CD4-positive, alpha-beta T cell (primary cell): Measurements from ENCODE around the gene DNPH1. TPM values are rescaled to one million over a fixed set of nuclear protein-coding genes. Genes with fewer than 3 reads are reported as not detected.

ENCODE experiments used
- ATAC-seq: fragments of 200-7000 bp; cut with Tn5 transposase; one replicate; pipeline ENCODE4 v1.10.0; 2022; ENCODE audit warnings: mild to moderate bottlenecking; ENCODE audit not compliant: poor library complexity
- CTCF ChIA-PET: fragments of 350-600 bp; sonication (Branson Sonifier 250); formaldehyde crosslinking; loops from one replicate; lab custom pipeline; 2021; ENCODE audit warnings: antibody characterized with exemption, inconsistent platforms; lab: Charles Lee
- POLR2A ChIA-PET: fragments of 350-600 bp; sonication (Branson Sonifier 250); formaldehyde crosslinking; loops from one replicate; lab custom pipeline; 2021; ENCODE audit warnings: antibody characterized with exemption, inconsistent platforms; lab: Charles Lee
- DNase-seq, 14 experiments: peaks; one replicate each; pipeline ENCODE4 v3.0.0-alpha.2; 2013 to 2020; ENCODE audit warnings: mixed read lengths in 2 of 14
- H3K27ac ChIP-seq, 2 donors: one replicate each; pipeline versions ENCODE4 v1.5.1 to v1.7.0; 2013; ENCODE audit warnings: low read length in 2 of 2, low read depth in 1 of 2, mild to moderate bottlenecking in 1 of 2
- H3K27me3 ChIP-seq, 2 experiments: 1 replicate in 1 of 2; 2 replicates in 1 of 2; pipeline versions ENCODE4 v1.6.1 to v1.7.0; 2013; ENCODE audit warnings: low read length in 2 of 2, control low read depth in 1 of 2, mild to moderate bottlenecking in 1 of 2, moderate library complexity in 1 of 2; ENCODE audit not compliant: insufficient read depth in 2 of 2, control insufficient read depth in 1 of 2
- H3K36me3 ChIP-seq: one replicate; pipeline ENCODE4 v1.6.1; 2013; ENCODE audit warnings: low read length, control low read depth; ENCODE audit not compliant: insufficient read depth
- H3K4me1 ChIP-seq: one replicate; pipeline ENCODE4 v1.6.1; 2013; ENCODE audit warnings: low read length, control low read depth; ENCODE audit not compliant: insufficient read depth
- H3K4me3 ChIP-seq: one replicate; pipeline ENCODE4 v1.5.1; 2013; ENCODE audit warnings: mild to moderate bottlenecking, low read length, moderate library complexity
- H3K9me3 ChIP-seq, 2 experiments: 1 replicate in 1 of 2; 2 replicates in 1 of 2; pipeline versions ENCODE4 v1.6.1 to v1.7.0; 2013; ENCODE audit warnings: low read length in 2 of 2, mild to moderate bottlenecking in 2 of 2, control low read depth in 1 of 2, moderate library complexity in 1 of 2; ENCODE audit not compliant: control insufficient read depth in 1 of 2, insufficient read depth in 1 of 2
- H3K27ac Mint-ChIP-seq: one replicate; pipeline ENCODE4 v1.8.0; 2020; ENCODE audit warnings: mixed read lengths
- H3K27me3 Mint-ChIP-seq: one replicate; pipeline ENCODE4 v1.8.0; 2021; ENCODE audit warnings: mixed read lengths
- H3K36me3 Mint-ChIP-seq: one replicate; pipeline ENCODE4 v1.8.0; 2021; ENCODE audit warnings: low read depth, mixed read lengths
- H3K4me1 Mint-ChIP-seq: one replicate; pipeline ENCODE4 v1.8.0; 2021; ENCODE audit warnings: low read depth, mixed read lengths
- H3K4me3 Mint-ChIP-seq: one replicate; pipeline ENCODE4 v1.8.0; 2020; ENCODE audit warnings: mild to moderate bottlenecking, mixed read lengths
- H3K9me3 Mint-ChIP-seq: one replicate; pipeline ENCODE4 v1.8.0; 2020; ENCODE audit warnings: mixed read lengths
- intact Hi-C, 2 experiments: fragments of 100-400 bp; cut with DNase I in 1 of 2; cut with micrococcal nuclease in 1 of 2; formaldehyde crosslinking; loops; one replicate each; pipeline versions ENCODE4 v1.15.1 to v1.9.0; 2023 to 2025; cut with DNase I, micrococcal nuclease
- total RNA-seq, 174 experiments: library from RNA in 2 of 174; stranded (reverse) in 2 of 174; gene quantifications; one replicate each; pipeline ENCODE4 v1.2.3 and lab custom pipeline; 2021 to 2026
- TF ChIP-seq, protein P1 (sequence below): fragments of 200-600 bp; IDR thresholded peaks from one replicate; pipeline ENCODE4 v1.8.0; 2022; ENCODE audit warnings: antibody characterized with exemption, mild to moderate bottlenecking

The DNPH1 gene
- total RNA-seq, 2 experiments from 2014 or later: 27.3 to 30.6 TPM

DNA sequence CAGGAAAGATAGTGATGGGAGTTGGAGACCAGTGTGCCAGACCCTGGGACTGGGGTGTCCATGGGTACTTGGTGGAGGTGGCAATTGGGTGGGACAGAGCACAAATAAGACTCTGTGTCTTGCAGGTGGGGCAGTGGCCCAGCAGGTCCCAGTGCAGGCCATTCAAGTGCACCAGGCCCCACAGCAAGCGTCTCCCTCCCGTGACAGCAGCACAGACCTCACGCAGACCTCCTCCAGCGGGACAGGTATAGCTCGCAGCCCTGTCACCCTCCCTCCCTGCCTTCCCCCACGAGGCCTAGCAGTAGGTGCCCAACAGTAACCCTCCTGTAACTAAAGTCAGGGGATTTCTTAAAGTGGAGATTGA is 52.9 kb downstream of the DNPH1 start:
- Mint-ChIP-seq H3K27me3 (no peaks in the 10 kb centered on the region), H3K4me1 (peaks cover 43% of the 10 kb centered on the region), H3K27ac (peak overlapping the region; percentile 24), H3K4me3 (peak overlapping the region; percentile 2), H3K36me3 (peaks cover 63% of the 10 kb centered on the region), H3K9me3 (no peaks in the 10 kb centered on the region)
- ChIA-PET CTCF (interaction anchor here (0.6 kb wide), 1 partner anchor 127 kb away, joined by 3 read pairs; no protein-coding TSS in a partner anchor), POLR2A (no interaction called here)
- no peak for ATAC-seq
- peak in 1 of 14 experiments; percentile 27 for DNase-seq
- Histone ChIP-seq H3K27me3 (no peaks in the 10 kb centered on the region), H3K4me3 (no peak overlapping the region), H3K27ac (no peak overlapping the region), H3K4me1 (peaks cover 46% of the 10 kb centered on the region), H3K9me3 (no peaks in the 10 kb centered on the region), H3K36me3 (peaks cover 43% of the 10 kb centered on the region)
- TF ChIP-seq, protein P1, sequence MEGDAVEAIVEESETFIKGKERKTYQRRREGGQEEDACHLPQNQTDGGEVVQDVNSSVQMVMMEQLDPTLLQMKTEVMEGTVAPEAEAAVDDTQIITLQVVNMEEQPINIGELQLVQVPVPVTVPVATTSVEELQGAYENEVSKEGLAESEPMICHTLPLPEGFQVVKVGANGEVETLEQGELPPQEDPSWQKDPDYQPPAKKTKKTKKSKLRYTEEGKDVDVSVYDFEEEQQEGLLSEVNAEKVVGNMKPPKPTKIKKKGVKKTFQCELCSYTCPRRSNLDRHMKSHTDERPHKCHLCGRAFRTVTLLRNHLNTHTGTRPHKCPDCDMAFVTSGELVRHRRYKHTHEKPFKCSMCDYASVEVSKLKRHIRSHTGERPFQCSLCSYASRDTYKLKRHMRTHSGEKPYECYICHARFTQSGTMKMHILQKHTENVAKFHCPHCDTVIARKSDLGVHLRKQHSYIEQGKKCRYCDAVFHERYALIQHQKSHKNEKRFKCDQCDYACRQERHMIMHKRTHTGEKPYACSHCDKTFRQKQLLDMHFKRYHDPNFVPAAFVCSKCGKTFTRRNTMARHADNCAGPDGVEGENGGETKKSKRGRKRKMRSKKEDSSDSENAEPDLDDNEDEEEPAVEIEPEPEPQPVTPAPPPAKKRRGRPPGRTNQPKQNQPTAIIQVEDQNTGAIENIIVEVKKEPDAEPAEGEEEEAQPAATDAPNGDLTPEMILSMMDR: no peak
- intact Hi-C loops: loop anchor here in 1 of 2 experiments (10.0 kb wide), 1 partner anchor 392 kb away; the partner anchor contains the start of gene BICRAL

DNA sequence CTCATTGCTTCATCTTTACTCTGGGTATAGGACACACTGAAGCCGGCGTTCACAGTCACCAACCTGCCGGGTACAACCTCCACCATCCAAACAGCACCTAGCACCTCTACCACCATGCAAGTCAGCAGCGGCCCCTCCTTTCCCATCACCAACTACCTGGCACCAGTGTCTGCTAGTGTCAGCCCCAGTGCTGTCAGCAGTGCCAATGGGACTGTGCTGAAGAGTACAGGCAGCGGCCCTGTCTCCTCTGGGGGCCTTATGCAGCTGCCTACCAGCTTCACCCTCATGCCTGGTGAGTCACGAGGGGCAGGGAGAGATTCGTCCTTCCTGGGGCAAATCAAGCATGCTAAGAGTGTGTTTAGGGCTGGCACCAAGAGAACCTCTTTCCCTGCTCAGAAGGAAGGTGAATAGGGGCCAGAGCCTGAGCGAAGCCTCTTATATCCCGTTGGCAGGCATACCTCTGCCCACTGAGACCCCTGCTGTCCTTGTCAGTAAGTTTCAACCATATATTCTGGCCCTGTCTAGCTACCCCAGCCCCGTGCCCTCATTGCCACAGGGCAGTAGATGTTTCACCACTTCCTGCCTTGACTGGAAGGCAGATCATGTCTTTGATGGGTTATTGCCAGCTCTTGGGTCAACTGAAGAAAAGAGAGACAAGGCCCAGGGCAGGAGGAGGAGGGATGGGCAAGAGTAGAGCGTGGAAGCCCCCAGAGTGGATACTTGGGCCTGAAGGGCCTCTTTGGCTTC is 53.4 kb downstream of the DNPH1 start:
- ChIA-PET POLR2A (interaction anchor here (1.6 to 2.6 kb wide), 2 partner anchors 117 to 246 kb away, joined by 6 to 17 read pairs; partner anchors contain the start of genes CNPY3, KLC4 and MRPL2), CTCF (interaction anchor here (1.2 kb wide), 1 partner anchor 48 kb away, joined by 3 read pairs; no protein-coding TSS in a partner anchor)
- Histone ChIP-seq H3K4me3 (no peak overlapping the region), H3K36me3 (peaks cover 43% of the 10 kb centered on the region), H3K27me3 (no peaks in the 10 kb centered on the region), H3K9me3 (no peaks in the 10 kb centered on the region), H3K27ac (no peak overlapping the region), H3K4me1 (peaks cover 42% of the 10 kb centered on the region)
- TF ChIP-seq, protein P1: no peak
- intact Hi-C loops: loop anchor here in 1 of 2 experiments (2.0 to 10.0 kb wide), 2 partner anchors 193 to 391 kb away; partner anchors contain the start of genes BICRAL and ZNF318
- DNase-seq: no peak
- peak overlapping the region; percentile 2 for H3K4me3 Mint-ChIP-seq
- ATAC-seq: no peak
- H3K36me3 Mint-ChIP-seq: peaks cover 63% of the 10 kb centered on the region
- no peaks in the 10 kb centered on the region for H3K9me3 Mint-ChIP-seq
- peak overlapping the region; percentile 30 for H3K27ac Mint-ChIP-seq
- peaks cover 40% of the 10 kb centered on the region for H3K4me1 Mint-ChIP-seq
- no peaks in the 10 kb centered on the region for H3K27me3 Mint-ChIP-seq

Other genes starting within 250 kb of the DNPH1 start
- gene PPP2R5D, start 244.9 kb downstream of the DNPH1 start, total RNA-seq: 10 to 100 TPM; 15.3 to 17.5 TPM
- 10 to 100 TPM; 13.6 to 17.0 TPM for gene MEA1, start 215.5 kb downstream of the DNPH1 start, total RNA-seq
- gene KLHDC3, start 215.2 kb downstream of the DNPH1 start, total RNA-seq: 10 to 100 TPM; 21.0 to 22.3 TPM
- 10 to 100 TPM; 17.2 to 17.7 TPM for gene RRP36, start 207.9 kb downstream of the DNPH1 start, total RNA-seq
- gene CUL7, start 175.6 kb downstream of the DNPH1 start, total RNA-seq: 1 to 10 TPM; 5.9 to 6.9 TPM
- gene MRPL2, start 170.0 kb downstream of the DNPH1 start, total RNA-seq: 10 to 100 TPM; 42.8 to 48.0 TPM
- gene KLC4, start 169.8 kb downstream of the DNPH1 start, total RNA-seq: 10 to 100 TPM; 39.6 to 40.8 TPM
- gene PTK7, start 153.2 kb downstream of the DNPH1 start, total RNA-seq: 1 to 10 TPM; 1.2 to 1.6 TPM
- 10 to 100 TPM; 22.8 to 23.7 TPM for gene SRF, start 58.2 kb downstream of the DNPH1 start, total RNA-seq
- gene CUL9, start 47.3 kb downstream of the DNPH1 start, total RNA-seq: 10 to 100 TPM; 75.5 to 79.2 TPM
- gene TTBK1, start 14.0 kb upstream of the DNPH1 start, total RNA-seq: not detected
- not detected for gene SLC22A7, start 68.8 kb upstream of the DNPH1 start, total RNA-seq
- gene CRIP3, start 79.3 kb upstream of the DNPH1 start, total RNA-seq: 1 to 10 TPM; 1.8 to 2.0 TPM
- 10 to 100 TPM; 20.4 TPM for gene ZNF318, start 140.2 kb upstream of the DNPH1 start, total RNA-seq
- 10 to 100 TPM; 35.7 to 38.5 TPM for gene ABCC10, start 198.1 kb upstream of the DNPH1 start, total RNA-seq
- under 1 TPM; 0.19 to 0.36 TPM for gene DLK2, start 226.1 kb upstream of the DNPH1 start, total RNA-seq
- 10 to 100 TPM; 23.6 to 24.4 TPM for gene TJAP1, start 248.1 kb upstream of the DNPH1 start, total RNA-seq